Liver (tissue), 9 donors: ENCODE results near the gene ATF7IP. TPM values are rescaled to one million over a fixed set of nuclear protein-coding genes. Genes with fewer than 3 reads are reported as not detected.

Experiments used
- DNase-seq: peaks from one replicate; pipeline ENCODE4 v3.0.0-alpha.2; 2017; ENCODE audit warnings: low spot score
- H3K27ac ChIP-seq, 2 donors: one replicate each; pipeline ENCODE4 v1.7.0; 2013; ENCODE audit warnings: inconsistent platforms in 2 of 2, low read length in 2 of 2, control low read depth in 1 of 2, low read depth in 1 of 2, mild to moderate bottlenecking in 1 of 2
- H3K27me3 ChIP-seq, 4 donors: one replicate each; pipeline versions ENCODE4 v1.6.1 to v1.7.0; 2013; ENCODE audit warnings: low read length in 3 of 4, inconsistent platforms in 1 of 4, mild to moderate bottlenecking in 1 of 4, moderate library complexity in 1 of 4; ENCODE audit not compliant: control insufficient read depth in 4 of 4, insufficient read depth in 4 of 4
- H3K36me3 ChIP-seq, 4 donors: one replicate each; pipeline versions ENCODE4 v1.6.1 to v1.7.0; 2013; ENCODE audit warnings: low read length in 3 of 4, mild to moderate bottlenecking in 3 of 4, low read depth in 1 of 4, moderate library complexity in 1 of 4; ENCODE audit not compliant: control insufficient read depth in 4 of 4, insufficient read depth in 3 of 4
- H3K4me1 ChIP-seq, 4 donors: one replicate each; pipeline versions ENCODE4 v1.6.1 to v1.7.0; 2013; ENCODE audit warnings: low read length in 3 of 4, mild to moderate bottlenecking in 3 of 4, moderate library complexity in 1 of 4; ENCODE audit not compliant: control insufficient read depth in 4 of 4, insufficient read depth in 4 of 4
- H3K4me3 ChIP-seq, 3 donors: one replicate each; pipeline versions ENCODE4 v1.6.1 to v1.7.0; 2013; ENCODE audit warnings: low read length in 3 of 3, control low read depth in 1 of 3, low read depth in 1 of 3, mild to moderate bottlenecking in 1 of 3
- H3K9ac ChIP-seq, 2 donors: one replicate each; pipeline ENCODE4 v1.7.0; 2013; ENCODE audit warnings: low read length in 2 of 2, mild to moderate bottlenecking in 2 of 2, moderate library complexity in 2 of 2, control low read depth in 1 of 2, low read depth in 1 of 2
- H3K9me3 ChIP-seq, 4 donors: one replicate each; pipeline versions ENCODE4 v1.6.1 to v1.7.0; 2013; ENCODE audit warnings: low read length in 3 of 4; ENCODE audit not compliant: control insufficient read depth in 4 of 4
- EGR1 ChIP-seq, 2 donors: IDR thresholded peaks; 2 replicates each; pipeline ENCODE4 v1.6.1; 2016 to 2018; ENCODE audit warnings: antibody characterized with exemption in 2 of 2, low read depth in 2 of 2
- FOXA1 ChIP-seq: IDR thresholded peaks from 2 replicates; pipeline ENCODE4 v1.6.1; 2016; ENCODE audit warnings: antibody characterized with exemption
- FOXA2 ChIP-seq: IDR thresholded peaks from 2 replicates; pipeline ENCODE4 v1.6.1; 2016; ENCODE audit warnings: antibody characterized with exemption
- GABPA ChIP-seq, 2 donors: IDR thresholded peaks in 1 of 2; conservative IDR thresholded peaks in 1 of 2; 2 replicates each; pipeline ENCODE4 v1.6.1; 2016; ENCODE audit warnings: antibody characterized with exemption in 2 of 2, mild to moderate bottlenecking in 1 of 2, moderate library complexity in 1 of 2
- HNF4G ChIP-seq: IDR thresholded peaks from 2 replicates; pipeline ENCODE4 v1.6.1; 2016; ENCODE audit warnings: antibody characterized with exemption
- JUND ChIP-seq, 2 donors: IDR thresholded peaks; 2 replicates each; pipeline ENCODE4 v1.6.1; 2016; ENCODE audit warnings: antibody characterized with exemption in 2 of 2
- NR2F2 ChIP-seq: IDR thresholded peaks from 2 replicates; pipeline ENCODE4 v1.6.1; 2016; ENCODE audit warnings: antibody characterized with exemption
- RAD21 ChIP-seq, 2 donors: IDR thresholded peaks; 2 replicates each; pipeline ENCODE4 v1.6.1; 2016; ENCODE audit warnings: antibody characterized with exemption in 2 of 2, mild to moderate bottlenecking in 2 of 2
- RXRA ChIP-seq, 2 donors: IDR thresholded peaks; 2 replicates each; pipeline ENCODE4 v1.6.1; 2017 to 2018; ENCODE audit warnings: antibody characterized with exemption in 2 of 2, mild to moderate bottlenecking in 1 of 2
- SP1 ChIP-seq: IDR thresholded peaks from 2 replicates; pipeline ENCODE4 v1.6.1; 2018; ENCODE audit warnings: antibody characterized with exemption, mild to moderate bottlenecking
- TAF1 ChIP-seq: conservative IDR thresholded peaks from 2 replicates; pipeline ENCODE4 v1.6.1; 2016; ENCODE audit warnings: antibody characterized with exemption, mild to moderate bottlenecking
- YY1 ChIP-seq: IDR thresholded peaks from 2 replicates; pipeline ENCODE4 v1.6.1; 2016; ENCODE audit warnings: antibody characterized with exemption, mild to moderate bottlenecking
- WGBS: extraction: QIAGEN DNeasy Blood & Tissue Kit; methylation state at CpG from one replicate; pipeline ENCODE4 v1.1.7; 2013; 5-methylcytosine and 5-hydroxymethylcytosine counted together
- polyA plus RNA-seq, 2 donors: library from polyadenylated mRNA; stranded (reverse) in 1 of 2; unstranded in 1 of 2; fragments of 200-250 nt in 1 of 2; fragments of >200 nt in 1 of 2; fragmentation: Nextera tagmentation in 1 of 2; extraction: Ambion mirVana in 1 of 2; gene quantifications; one replicate each; pipeline versions ENCODE4 v1.2.1 to v1.2.3, GENCODE V29; 2013 to 2015
- total RNA-seq, 2 donors: library from RNA; depleted of rRNA; stranded (reverse); fragments of >200 nt; gene quantifications; one replicate each; pipeline ENCODE4 v1.2.3, GENCODE V29; 2014
- TF ChIP-seq, protein P1 (sequence below): fragments of 150-350 bp; IDR thresholded peaks from 2 replicates; pipeline ENCODE4 v1.5.1; 2017; ENCODE audit warnings: improper control_type of control experiment, low read depth, low read length; ENCODE audit not compliant: missing input control
- TF ChIP-seq, protein P2 (sequence below): IDR thresholded peaks from 2 replicates; pipeline ENCODE4 v1.6.1; 2016; ENCODE audit warnings: antibody characterized with exemption, mild to moderate bottlenecking
- TF ChIP-seq, protein P3 (sequence below): IDR thresholded peaks from 2 replicates; pipeline ENCODE4 v1.6.1; 2016; ENCODE audit warnings: antibody characterized with exemption
- TF ChIP-seq, protein P4 (sequence below): IDR thresholded peaks from 2 replicates; pipeline ENCODE4 v1.6.1; 2016; ENCODE audit warnings: antibody characterized with exemption
- TF ChIP-seq, protein P5 (sequence below): IDR thresholded peaks from 2 replicates; pipeline ENCODE4 v1.6.1; 2016; ENCODE audit warnings: antibody characterized with exemption
- donor health status: healthy.
- donor health status: healthy.
- donor health status: healthy.
- donor health status: healthy.
- donor health status: healthy.

The ATF7IP gene
- total and polyA plus RNA-seq, 4 donors = 3.9 to 25.6 (median 19.9) TPM

DNA sequence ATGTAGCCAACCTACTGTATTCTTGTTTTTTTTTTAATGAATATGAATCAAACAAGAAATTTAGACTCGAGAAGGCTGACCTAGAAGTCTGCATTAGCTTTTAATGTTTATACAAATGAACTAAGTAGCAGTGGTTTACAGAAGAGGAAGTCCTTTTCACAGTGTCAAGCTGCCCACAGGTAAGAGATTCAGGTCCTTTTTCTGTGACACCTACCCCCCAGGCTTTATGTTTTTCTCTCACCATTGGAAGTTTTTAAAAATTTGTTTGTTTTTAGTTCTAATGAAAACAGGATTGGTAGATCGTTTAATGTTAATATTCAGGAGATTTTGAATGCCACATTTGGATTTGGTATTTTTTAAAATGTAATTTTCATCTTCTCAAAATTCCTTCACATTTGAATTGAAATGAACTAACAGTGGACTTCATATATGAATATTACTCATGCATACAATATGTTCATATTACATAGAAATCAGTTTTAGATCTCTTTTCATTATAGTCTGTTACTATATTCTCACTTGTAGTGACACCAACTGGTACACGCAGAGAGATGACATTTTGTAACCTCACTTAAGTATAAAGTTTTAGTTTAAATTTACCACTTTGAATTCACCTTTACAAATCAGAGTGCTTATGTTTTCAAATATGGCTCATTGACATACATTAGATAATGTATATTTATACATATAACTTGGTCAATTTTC lies 29.7 kb downstream of the ATF7IP start:
- TF ChIP-seq, protein P1, sequence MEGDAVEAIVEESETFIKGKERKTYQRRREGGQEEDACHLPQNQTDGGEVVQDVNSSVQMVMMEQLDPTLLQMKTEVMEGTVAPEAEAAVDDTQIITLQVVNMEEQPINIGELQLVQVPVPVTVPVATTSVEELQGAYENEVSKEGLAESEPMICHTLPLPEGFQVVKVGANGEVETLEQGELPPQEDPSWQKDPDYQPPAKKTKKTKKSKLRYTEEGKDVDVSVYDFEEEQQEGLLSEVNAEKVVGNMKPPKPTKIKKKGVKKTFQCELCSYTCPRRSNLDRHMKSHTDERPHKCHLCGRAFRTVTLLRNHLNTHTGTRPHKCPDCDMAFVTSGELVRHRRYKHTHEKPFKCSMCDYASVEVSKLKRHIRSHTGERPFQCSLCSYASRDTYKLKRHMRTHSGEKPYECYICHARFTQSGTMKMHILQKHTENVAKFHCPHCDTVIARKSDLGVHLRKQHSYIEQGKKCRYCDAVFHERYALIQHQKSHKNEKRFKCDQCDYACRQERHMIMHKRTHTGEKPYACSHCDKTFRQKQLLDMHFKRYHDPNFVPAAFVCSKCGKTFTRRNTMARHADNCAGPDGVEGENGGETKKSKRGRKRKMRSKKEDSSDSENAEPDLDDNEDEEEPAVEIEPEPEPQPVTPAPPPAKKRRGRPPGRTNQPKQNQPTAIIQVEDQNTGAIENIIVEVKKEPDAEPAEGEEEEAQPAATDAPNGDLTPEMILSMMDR = no peak
- TF ChIP-seq, protein P2, sequence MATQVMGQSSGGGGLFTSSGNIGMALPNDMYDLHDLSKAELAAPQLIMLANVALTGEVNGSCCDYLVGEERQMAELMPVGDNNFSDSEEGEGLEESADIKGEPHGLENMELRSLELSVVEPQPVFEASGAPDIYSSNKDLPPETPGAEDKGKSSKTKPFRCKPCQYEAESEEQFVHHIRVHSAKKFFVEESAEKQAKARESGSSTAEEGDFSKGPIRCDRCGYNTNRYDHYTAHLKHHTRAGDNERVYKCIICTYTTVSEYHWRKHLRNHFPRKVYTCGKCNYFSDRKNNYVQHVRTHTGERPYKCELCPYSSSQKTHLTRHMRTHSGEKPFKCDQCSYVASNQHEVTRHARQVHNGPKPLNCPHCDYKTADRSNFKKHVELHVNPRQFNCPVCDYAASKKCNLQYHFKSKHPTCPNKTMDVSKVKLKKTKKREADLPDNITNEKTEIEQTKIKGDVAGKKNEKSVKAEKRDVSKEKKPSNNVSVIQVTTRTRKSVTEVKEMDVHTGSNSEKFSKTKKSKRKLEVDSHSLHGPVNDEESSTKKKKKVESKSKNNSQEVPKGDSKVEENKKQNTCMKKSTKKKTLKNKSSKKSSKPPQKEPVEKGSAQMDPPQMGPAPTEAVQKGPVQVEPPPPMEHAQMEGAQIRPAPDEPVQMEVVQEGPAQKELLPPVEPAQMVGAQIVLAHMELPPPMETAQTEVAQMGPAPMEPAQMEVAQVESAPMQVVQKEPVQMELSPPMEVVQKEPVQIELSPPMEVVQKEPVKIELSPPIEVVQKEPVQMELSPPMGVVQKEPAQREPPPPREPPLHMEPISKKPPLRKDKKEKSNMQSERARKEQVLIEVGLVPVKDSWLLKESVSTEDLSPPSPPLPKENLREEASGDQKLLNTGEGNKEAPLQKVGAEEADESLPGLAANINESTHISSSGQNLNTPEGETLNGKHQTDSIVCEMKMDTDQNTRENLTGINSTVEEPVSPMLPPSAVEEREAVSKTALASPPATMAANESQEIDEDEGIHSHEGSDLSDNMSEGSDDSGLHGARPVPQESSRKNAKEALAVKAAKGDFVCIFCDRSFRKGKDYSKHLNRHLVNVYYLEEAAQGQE = no peak
- no peak for TF ChIP-seq TAF1
- TF ChIP-seq JUND (IDR thresholded peaks at IDR 0.05) = no peak
- TF ChIP-seq, protein P3, sequence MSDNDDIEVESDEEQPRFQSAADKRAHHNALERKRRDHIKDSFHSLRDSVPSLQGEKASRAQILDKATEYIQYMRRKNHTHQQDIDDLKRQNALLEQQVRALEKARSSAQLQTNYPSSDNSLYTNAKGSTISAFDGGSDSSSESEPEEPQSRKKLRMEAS = no peak
- no peak for TF ChIP-seq YY1
- TF ChIP-seq FOXA2 = no peak
- TF ChIP-seq FOXA1 = no peak
- no peak for TF ChIP-seq NR2F2
- TF ChIP-seq GABPA (IDR thresholded peaks at IDR 0.05 in 1 of 2, conservative IDR thresholded peaks at IDR 0.05 in 1 of 2) = no peak
- no peak for TF ChIP-seq HNF4G
- TF ChIP-seq, protein P4, sequence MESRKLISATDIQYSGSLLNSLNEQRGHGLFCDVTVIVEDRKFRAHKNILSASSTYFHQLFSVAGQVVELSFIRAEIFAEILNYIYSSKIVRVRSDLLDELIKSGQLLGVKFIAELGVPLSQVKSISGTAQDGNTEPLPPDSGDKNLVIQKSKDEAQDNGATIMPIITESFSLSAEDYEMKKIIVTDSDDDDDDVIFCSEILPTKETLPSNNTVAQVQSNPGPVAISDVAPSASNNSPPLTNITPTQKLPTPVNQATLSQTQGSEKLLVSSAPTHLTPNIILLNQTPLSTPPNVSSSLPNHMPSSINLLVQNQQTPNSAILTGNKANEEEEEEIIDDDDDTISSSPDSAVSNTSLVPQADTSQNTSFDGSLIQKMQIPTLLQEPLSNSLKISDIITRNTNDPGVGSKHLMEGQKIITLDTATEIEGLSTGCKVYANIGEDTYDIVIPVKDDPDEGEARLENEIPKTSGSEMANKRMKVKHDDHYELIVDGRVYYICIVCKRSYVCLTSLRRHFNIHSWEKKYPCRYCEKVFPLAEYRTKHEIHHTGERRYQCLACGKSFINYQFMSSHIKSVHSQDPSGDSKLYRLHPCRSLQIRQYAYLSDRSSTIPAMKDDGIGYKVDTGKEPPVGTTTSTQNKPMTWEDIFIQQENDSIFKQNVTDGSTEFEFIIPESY = no peak
- no peak for TF ChIP-seq EGR1 (IDR thresholded peaks at IDR 0.05; ENCODE audit: low read depth in 2 of 2)
- TF ChIP-seq, protein P5, sequence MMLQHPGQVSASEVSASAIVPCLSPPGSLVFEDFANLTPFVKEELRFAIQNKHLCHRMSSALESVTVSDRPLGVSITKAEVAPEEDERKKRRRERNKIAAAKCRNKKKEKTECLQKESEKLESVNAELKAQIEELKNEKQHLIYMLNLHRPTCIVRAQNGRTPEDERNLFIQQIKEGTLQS = no peak
- TF ChIP-seq SP1 = no peak
- no peak for TF ChIP-seq RXRA (IDR thresholded peaks at IDR 0.05)
- no peak for TF ChIP-seq RAD21 (IDR thresholded peaks at IDR 0.05)
- Histone ChIP-seq H3K27ac (peak overlapping the region; percentile 70 to 75), H3K27me3 (no peaks in the 10 kb centered on the region), H3K9me3 (no peaks in the 10 kb centered on the region), H3K9ac (peak overlapping the region; percentile 8 to 76), H3K4me1 (peaks cover 1 to 33% (median 12%) of the 10 kb centered on the region in 4 donors), H3K4me3 (peak overlapping the region; percentile 41 to 46 (median 41)), H3K36me3 (no peaks in the 10 kb centered on the region)
- DNase-seq = no peak
- 19% methylated on average over 3 of the region's 3 CpGs for WGBS
